Measurements from ENCODE around the gene MPPED1. TPM values are rescaled to one million over a fixed set of nuclear protein-coding genes. Genes with fewer than 3 reads are reported as not detected.

The MPPED1 gene
- total RNA-seq, 1 donor from 2014 or later: not detected

GRCh38 chr22:43484227-43484626 lies 72.4 kb downstream of the MPPED1 start:
- TF ChIP-seq CTCF (IDR thresholded peaks at IDR 0.05; ENCODE audit: borderline replicate concordance): no peak
- intact Hi-C loops (cut with micrococcal nuclease): no loop called here
- Histone ChIP-seq H3K9me3 (replicated peaks) (no peaks in the 10 kb centered on the region), H3K4me3 (no peak overlapping the region), H3K27ac (replicated peaks) (no peak overlapping the region), H3K36me3 (no peaks in the 10 kb centered on the region), H3K4me1 (no peaks in the 10 kb centered on the region), H3K27me3 (ENCODE audit: low read depth) (peaks cover 77% of the 10 kb centered on the region)
- DNase-seq: no peak

- no peaks in the 10 kb centered on the region for H3K36me3 ChIP-seq
- no peak for TF ChIP-seq CTCF (IDR thresholded peaks at IDR 0.05; ENCODE audit: borderline replicate concordance)
- DNase-seq: no peak
- H3K27me3 ChIP-seq (ENCODE audit: low read depth): peaks cover 89% of the 10 kb centered on the region
- no peaks in the 10 kb centered on the region for H3K4me1 ChIP-seq
- no peaks in the 10 kb centered on the region for H3K9me3 ChIP-seq (replicated peaks)
- intact Hi-C loops (cut with micrococcal nuclease): no loop called here
- no peak overlapping the region for H3K27ac ChIP-seq (replicated peaks)
- H3K4me3 ChIP-seq: no peak overlapping the region
Observed at GRCh38 chr22:43485502-43486089, 73.8 kb downstream of the MPPED1 start.

- H3K36me3 ChIP-seq: no peaks in the 10 kb centered on the region
- peaks cover 88% of the 10 kb centered on the region for H3K27me3 ChIP-seq (ENCODE audit: low read depth)
Observed at GRCh38 chr22:43487311-43488030, 75.7 kb downstream of the MPPED1 start.

GRCh38 chr22:43488031-43488866 lies 76.4 kb downstream of the MPPED1 start:
- no peak overlapping the region for H3K27ac ChIP-seq (replicated peaks)
- DNase-seq: no peak
- H3K4me3 ChIP-seq: no peak overlapping the region
- H3K9me3 ChIP-seq (replicated peaks): no peaks in the 10 kb centered on the region
- no peaks in the 10 kb centered on the region for H3K4me1 ChIP-seq
- H3K36me3 ChIP-seq: no peaks in the 10 kb centered on the region
- H3K27me3 ChIP-seq (ENCODE audit: low read depth): peaks cover 88% of the 10 kb centered on the region
- intact Hi-C loops (cut with micrococcal nuclease): no loop called here
- TF ChIP-seq CTCF (IDR thresholded peaks at IDR 0.05; ENCODE audit: borderline replicate concordance): no peak

More at GRCh38 chr22:43487311-43488030, 75.7 kb downstream of the MPPED1 start:
- no peak for DNase-seq
- Histone ChIP-seq H3K4me1 (no peaks in the 10 kb centered on the region), H3K9me3 (replicated peaks) (no peaks in the 10 kb centered on the region), H3K4me3 (no peak overlapping the region), H3K27ac (replicated peaks) (no peak overlapping the region)
- intact Hi-C loops (cut with micrococcal nuclease): no loop called here
- TF ChIP-seq CTCF (IDR thresholded peaks at IDR 0.05; ENCODE audit: borderline replicate concordance): no peak

GRCh38 chr22:43488937-43489336 lies 77.1 kb downstream of the MPPED1 start:
- H3K9me3 ChIP-seq (replicated peaks): no peaks in the 10 kb centered on the region
- DNase-seq: no peak
- no peak overlapping the region for H3K27ac ChIP-seq (replicated peaks)
- H3K27me3 ChIP-seq (ENCODE audit: low read depth): peaks cover 86% of the 10 kb centered on the region
- intact Hi-C loops (cut with micrococcal nuclease): no loop called here
- no peaks in the 10 kb centered on the region for H3K4me1 ChIP-seq
- H3K36me3 ChIP-seq: no peaks in the 10 kb centered on the region
- H3K4me3 ChIP-seq: no peak overlapping the region
- TF ChIP-seq CTCF (IDR thresholded peaks at IDR 0.05; ENCODE audit: borderline replicate concordance): no peak

Measured in left ventricle myocardium inferior (tissue), 1 donor.